HG03139 (cell line): ENCODE results near the gene RPL7A.
A peak's percentile ranks its signal among the peaks of the same experiment; 100 is the strongest.
"Not testable (repeated sequence)": the region's sequence is repeated elsewhere in the genome, so short reads cannot be mapped to it uniquely, and the experiment has no call there.

Experiments
- ATAC-seq: cut with Tn5 transposase; IDR thresholded peaks from one replicate; pipeline ENCODE4 v1.9.1; 2021; ENCODE audit not compliant: unreplicated experiment

The RPL7A gene

DNA sequence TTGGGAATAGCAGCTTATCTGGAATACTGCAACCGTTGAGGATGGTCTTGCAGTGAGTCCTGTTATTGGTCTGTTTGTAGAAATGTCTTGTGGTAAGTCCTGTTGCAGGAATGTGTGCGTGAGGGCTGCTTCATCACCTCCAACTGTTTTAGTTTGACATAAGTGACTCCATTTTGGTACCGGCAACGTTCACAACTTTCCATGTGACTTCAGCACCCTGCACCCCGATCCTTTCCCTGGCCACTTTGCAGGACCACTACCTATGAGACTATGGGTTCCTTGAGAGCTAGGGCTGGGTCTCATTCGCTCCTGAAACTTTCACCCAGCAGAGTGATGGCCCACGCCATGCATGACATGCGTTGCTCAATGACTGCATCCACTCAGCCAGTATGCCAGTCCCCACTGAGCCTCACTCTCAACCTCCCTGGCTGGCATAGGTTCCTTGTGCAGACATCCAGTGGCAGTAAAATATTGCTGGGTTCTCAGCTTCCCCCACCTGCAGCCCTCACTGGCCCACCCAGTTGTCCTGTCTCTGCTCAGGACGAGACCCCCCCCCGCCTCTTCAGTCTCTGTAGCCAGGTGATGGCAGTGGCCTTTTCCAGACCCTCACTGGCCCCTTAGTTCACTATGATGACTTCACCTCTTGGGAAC is 20.1 kb upstream of the RPL7A start:
- no peak for ATAC-seq

DNA sequence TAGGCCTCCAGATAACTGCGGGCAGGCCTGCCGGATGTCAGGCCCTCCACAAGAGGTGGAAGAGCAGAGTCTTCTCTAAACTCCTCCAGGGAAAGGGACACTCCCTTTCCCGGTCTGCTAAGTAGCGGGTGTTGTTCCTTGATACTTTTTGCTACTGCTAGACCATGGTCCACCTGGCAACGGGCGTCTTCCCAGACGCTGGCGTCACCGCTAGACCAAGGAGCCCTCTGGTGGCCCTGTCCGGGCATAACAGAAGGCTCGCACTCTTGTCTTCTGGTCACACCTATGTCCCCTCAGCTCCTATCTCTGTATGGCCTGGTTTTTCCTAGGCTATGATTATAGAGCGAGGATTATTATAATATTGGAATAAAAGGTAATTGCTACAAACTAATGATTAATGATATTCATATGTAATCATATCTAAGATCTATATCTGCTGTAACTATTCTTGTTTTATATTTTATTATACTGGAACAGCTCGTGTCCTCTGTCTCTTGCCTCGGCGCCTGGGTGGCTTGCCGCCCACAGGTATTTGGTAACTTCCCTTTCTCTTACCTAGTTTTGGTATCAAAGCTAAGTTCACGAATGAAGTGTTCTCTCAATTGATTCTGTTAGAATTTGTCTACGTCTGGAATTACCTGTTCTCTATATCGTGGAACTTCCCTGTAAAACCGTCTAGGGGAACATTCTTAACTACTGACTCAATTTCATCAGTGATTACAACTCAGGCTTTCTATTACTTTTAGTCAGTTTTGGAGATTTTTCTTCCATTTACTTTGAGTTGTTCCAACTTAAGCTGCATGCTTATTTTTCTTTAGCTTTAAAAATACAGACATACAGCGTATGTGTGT is 18.5 kb upstream of the RPL7A start:
- ATAC-seq: not testable (repeated sequence)

DNA sequence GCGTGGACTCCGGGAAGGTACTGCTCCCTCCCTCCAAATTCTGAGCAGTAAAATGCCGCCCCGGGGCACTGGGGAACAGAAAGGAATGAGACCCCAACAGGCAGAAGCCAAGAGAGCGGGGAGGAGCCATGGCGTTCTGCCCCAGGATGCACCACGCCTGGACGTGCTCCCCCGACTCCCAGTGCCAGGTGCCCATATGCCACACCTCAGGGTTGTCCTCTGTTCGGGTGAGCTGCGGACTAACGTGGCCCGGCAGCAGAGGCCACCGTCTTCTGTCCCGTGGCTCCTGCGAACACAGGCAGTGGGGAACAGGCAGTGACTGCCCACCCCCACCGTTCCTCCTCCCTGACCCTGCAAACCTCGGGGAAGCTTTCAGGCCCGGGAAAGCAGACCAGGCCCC is 16.8 kb upstream of the RPL7A start:
- no peak for ATAC-seq

DNA sequence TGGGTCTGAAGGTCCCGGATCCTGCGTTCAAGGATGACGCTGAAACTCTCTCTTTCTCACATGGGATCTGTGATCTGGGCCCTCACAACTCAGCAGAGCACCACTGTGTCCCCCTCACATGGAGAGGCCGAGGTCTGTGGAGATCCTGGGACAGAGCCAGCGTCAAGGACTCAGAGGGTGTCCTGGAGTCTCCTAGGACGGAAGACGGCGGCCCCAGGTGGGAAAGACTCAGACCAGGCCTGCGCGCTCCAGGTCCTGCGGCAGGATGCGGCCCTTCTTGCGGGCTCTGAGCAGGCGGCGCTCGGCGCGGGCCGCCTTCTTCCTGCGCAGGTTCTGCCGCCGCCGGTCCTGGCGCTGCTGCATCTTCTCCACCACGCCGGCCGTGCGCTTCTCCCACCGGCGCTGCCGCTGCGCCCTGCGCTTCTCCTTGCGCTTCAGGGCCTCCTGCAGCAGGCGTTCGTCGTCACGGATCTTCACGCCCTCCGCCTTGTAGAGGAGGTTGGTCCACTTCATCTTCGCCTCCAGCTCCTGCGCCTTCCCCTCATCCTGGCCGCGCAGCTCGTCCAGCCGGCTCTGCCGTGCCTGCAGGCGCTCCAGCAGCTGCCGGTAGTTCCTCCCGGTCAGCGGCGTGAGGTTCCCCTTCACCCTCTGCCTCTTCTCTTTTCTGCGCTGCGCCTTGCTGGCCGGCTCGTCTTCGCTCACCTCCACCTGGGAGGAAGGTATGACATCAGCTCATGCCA is 16.2 kb upstream of the RPL7A start:
- no peak for ATAC-seq

DNA sequence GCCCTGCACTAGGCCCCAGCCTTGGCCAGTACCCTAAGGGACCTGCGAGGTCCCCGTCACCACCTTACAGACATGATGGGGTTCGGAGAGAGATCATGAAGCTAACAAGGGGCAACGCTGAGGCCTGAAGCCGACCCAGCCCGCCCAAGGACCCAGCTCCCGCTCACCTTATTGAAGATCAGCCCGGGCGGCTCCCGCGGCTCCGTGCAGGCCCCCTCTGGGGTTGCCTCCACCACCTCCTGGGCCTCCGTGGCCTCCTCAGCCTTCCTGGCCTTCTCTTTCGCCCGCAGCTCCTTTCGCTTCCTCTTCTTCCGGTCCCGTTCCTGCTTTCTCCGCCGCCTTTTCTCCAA is 15.7 kb upstream of the RPL7A start:
- no peak for ATAC-seq

DNA sequence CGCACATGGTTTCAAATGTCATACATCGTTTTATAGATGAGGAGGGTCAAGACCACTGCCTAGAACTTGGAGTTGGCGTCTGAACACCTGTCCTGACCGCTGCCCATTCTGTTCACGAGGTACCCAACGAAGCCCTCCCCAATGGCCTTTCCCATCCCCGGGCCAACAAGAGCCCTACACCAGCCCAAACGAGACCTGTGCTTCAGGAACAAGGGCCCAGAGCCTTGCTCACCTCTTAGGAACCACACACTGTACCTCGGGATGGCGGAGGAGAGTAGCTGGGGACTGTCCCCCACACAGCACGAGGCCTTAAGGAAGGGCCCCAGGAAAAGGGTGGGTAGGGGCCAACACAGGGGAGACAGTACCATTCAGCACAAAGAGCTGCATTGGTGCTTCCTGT is 15.0 kb upstream of the RPL7A start:
- ATAC-seq: no peak

DNA sequence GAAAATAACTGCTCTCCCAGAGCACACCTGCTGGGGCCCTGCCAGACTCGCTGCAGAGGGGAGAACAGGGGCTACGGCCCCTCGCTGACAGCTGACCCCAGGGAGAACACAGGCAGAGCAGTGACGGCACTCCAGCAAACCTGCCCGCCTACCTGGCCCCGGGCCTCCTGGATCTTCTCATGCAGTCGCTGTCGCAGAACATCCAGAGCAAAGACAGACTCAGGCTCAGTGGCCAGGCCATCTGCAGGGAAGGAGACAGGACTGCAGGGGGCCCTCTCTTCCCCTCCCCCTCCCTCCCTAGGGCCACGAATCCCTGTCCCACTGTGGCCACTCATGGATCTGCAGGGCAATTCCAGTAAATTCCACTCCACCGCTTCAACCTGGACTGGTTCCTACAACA is 14.5 kb upstream of the RPL7A start:
- no peak for ATAC-seq

DNA sequence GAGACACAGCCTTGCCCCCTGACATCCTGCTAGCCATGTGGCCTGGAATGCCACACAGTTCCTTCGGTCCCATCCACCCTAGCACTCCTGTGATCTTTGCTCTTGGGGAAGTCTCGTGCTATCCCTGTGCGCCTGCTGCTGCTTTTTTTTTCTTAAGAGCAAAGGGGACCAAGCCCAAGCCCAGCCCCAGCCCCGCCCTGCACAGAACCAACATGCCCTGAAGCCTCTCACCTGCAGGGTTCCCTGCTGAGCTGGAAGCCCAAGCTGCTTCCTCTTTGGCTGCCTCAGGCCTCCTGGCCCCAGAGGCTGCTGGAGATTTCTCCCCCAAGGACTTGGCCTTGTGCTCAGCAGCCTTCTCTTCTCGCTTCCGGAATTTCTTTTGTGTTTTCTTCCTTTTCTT is 13.9 kb upstream of the RPL7A start:
- no peak for ATAC-seq

DNA sequence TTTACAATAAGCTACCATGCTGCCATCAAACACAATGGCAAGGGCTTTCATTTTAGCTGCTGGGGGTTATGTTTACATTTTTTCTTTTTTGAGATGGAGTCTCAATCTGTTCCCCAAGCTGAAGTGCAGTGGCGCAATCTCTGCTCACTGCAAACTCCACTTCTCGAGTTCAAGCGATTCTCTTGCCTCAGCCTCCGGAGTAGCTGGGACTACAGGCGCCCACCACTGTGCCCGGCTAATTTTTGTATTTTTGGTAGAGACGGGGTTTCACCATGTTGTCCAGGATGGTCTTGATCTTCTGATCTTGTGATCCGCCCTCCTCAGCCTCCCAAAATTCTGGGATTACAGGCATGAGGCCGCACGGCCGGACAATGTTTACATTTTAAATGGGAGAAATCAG is 13.1 kb upstream of the RPL7A start:
- ATAC-seq: not testable (repeated sequence)

DNA sequence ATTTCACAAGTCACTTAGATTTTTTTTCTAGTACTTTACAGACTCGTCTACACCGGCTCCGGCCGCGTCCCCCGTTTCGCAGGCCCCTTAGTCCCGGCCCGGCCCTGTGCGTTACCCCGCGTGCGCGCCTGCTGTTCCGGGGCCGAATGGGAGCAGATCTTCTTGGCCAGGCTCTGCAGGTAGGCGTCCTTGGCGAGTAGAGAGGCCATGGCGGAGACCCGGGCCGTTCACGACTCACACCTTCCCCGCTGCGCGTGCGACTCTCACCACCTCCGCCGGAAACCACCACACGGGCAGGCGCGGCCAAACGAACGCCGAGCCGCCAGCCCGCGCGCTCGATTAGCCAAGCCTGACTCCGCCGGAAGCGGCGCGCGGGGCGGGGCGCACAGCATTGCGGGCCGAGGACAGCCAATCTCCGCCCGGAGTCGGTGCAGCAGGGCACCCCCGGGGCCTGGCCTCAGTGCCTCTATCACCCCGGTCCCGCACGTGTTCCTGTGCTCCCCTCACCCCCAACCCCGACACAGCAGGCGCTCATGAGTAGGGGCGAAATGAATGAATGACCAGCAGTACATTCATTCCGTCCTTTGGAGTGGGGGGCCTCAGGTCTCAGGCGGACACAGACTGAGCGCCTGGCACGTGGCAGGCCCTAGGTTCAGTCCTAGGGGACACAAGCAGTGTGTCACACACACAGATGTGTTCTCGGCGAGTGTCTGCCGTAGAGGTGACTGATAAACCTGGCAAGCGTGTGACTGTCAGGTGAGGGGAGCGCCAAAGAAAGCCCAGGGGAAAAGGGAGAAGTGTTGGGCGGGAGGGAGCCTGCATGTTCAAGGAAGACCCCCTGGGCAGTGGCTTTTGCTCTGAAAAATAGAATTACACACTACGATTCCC is 11.8 kb upstream of the RPL7A start, which contains the start of gene SURF6:
SURF6 (minus strand) TSS at position 265 of the 888 bp plus-strand sequence; CDS start at position 209, 56 bp downstream.
- peak; percentile 72 for ATAC-seq

DNA sequence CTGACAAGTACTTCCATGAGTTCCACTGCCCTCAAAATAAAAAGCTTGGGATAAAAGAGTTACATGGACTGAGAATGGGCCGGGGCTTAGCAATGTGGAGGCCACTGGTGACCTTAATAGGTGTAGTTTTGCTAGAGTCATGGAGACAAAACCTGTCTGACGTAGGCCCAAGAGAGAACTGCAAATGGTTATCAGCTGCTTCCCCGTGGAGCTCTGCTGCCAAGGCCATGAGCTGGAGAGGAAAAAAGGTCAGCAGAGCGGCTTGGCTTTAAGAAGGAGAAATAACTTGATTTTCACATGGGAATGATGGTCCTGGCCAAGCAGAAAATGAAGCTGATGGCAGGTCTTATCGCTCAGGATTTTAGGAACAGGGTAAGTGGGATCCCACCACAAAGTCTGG is 8.4 kb upstream of the RPL7A start:
- ATAC-seq: no peak

DNA sequence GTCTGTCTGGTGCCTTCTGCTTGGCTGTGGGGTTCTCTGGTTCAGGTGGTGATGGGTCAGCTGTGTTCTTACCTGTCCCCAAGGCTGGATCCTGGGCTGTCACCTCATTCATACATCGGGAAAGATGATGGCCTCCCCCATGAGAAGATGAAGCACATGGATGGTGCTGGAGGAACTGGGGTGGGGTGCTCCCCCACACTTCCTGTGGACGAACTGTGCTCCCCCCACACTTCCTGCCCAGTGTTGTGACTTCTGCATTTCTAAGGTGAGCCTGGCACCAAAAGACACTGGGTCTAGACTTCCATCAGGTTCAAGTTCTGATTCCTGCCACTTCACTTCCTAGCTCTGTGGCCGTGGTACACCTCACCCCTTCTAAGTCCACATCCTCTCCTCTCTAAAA is 7.8 kb upstream of the RPL7A start:
- ATAC-seq: no peak

DNA sequence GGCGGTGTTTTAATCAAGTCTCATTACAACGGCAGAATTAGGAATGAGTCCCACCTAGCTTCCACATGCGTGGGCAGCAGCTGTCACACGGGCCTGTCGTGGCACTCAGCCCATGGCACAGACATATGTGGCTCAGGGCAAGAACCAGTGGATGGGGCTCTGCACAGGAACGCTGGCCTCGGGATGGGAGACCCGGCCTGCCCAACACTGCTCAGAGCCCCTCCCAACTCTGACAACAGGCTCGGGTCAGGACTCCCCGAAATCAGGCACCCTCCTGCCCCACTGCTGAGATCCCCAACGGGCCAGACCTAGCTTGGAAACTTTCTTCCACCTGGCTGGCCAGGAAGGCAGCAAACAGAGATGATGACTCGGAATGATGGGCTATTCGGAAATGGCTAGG is 7.1 kb upstream of the RPL7A start:
- no peak for ATAC-seq

DNA sequence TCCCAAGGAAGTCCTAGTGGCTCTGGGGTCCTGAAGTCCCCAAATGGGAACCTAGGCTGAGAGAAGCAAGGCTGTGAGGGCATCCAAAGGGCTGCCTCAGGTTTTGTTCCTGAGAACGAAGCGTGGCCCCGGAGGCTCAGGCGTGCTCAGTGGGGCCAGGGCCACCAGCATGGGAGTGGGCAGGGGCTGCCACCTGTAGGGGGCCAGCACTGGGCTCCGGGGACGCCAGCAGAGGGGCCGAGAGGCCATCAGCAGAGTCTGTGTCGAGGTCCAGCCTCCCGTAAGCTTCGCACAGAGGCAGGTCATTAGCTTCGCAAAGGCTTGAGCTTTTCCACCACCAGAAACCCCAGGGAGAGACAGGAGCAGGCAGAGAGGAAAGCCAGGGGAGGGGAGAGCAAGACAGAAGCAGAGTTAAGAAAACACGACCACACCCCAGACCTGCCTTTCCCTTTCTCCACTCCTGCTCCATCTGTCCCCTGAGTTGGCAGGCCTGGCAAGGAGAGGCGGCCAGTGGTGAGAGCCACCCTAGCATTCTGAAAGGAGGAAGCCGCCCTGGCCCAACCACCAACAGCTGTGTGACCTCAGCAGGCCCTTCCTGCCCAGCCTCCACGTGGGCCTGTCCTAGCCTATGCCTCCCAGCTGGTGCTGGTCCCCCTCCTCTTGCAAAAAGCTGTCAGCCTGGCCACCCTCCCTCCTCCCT is 6.5 kb upstream of the RPL7A start:
- no peak for ATAC-seq

DNA sequence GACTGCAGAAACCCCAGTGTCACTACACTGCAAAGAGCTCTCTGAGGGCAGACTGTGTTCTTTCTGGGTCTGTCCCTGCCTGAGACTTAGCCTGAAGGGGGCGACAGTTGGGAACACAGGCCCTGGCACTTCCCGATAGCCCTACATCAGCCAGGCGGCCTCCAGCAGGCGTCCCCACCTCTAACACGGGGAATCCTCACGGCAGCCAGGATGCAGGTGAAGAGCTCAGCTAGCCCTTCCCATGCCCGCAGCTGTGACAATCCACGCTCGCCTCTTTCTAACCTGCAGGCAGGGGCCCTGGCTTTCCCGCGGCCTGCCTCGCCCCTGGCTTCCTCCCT is 6.0 kb upstream of the RPL7A start:
- ATAC-seq: no peak

DNA sequence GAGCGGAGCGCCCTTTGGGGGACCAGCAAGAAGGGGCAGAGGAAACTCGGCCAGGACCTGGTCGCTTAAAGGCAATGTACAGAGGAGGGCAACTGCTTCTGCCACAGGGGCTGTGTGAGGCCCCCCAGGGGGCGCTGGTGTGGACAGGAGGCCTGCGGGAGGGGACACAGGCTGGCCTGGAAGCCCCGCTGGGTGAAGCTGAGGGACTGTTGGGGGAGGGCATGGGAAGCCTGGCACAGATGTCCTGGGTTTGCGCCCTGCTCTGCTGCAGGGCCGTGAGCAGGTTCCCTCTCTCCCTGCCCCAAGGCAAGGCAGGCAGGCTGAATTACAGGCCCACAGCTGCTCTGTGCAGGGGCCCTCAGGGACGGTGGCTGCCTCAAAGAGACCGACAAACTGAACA is 5.4 kb upstream of the RPL7A start:
- ATAC-seq: no peak

DNA sequence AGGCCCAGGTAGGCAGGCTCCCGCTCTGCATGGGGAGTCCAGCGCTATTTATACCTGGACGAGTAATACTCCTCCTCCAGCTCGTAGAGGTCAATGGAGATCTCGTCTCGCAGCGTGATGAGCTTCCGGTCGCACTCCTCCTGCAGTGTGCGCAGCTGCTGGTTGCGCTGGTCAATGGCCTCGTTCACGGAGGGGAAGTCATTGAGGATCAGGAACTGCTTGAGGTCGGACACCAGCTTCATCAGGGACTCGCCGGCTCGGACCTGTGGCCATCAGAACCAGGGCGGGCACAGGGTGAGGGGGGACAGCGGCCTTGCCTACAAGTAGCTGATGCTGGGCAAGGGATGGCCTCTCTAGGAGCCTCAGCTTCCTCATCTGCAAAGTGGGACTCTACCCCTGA is 3.9 kb upstream of the RPL7A start:
- ATAC-seq: no peak

DNA sequence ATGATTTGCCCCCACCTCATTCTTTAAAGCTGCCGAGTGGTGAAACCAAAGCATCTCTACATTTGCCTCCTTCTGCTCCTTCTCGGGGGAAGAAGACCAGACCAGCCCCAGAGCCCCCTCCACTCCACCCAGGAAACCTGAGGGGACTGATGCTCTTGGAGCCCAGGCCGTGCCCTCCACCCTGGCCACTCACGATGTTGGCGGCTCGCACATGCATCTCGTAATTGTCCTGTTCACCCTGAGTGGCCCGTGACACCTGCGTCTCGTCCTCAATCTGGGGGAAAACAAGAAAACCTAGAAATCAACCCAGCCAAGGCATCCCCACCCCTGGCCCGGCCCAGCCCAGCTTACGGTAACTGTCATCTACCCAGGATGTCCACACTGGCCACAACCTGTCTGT is 3.0 kb upstream of the RPL7A start:
- ATAC-seq: no peak

DNA sequence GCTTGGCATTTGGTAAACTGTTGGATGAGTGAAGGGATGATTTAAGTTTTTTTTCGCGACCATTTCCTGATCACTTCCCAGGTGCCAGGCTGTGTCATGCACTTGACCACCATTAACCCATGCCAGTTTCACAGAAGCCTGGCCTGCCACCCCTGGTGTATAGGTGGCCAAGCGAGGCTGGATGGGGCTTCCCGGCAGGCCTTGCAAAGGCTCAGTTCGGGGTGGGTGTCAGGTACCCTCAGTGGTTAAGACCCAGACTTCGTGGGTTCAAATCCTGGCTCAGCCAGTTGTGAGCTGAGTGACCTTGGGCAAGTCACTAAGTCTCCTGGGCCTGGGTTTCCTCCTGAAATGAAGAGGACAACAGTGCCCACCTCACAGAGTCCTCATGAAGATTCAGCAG is 2.4 kb upstream of the RPL7A start:
- ATAC-seq: no peak

DNA sequence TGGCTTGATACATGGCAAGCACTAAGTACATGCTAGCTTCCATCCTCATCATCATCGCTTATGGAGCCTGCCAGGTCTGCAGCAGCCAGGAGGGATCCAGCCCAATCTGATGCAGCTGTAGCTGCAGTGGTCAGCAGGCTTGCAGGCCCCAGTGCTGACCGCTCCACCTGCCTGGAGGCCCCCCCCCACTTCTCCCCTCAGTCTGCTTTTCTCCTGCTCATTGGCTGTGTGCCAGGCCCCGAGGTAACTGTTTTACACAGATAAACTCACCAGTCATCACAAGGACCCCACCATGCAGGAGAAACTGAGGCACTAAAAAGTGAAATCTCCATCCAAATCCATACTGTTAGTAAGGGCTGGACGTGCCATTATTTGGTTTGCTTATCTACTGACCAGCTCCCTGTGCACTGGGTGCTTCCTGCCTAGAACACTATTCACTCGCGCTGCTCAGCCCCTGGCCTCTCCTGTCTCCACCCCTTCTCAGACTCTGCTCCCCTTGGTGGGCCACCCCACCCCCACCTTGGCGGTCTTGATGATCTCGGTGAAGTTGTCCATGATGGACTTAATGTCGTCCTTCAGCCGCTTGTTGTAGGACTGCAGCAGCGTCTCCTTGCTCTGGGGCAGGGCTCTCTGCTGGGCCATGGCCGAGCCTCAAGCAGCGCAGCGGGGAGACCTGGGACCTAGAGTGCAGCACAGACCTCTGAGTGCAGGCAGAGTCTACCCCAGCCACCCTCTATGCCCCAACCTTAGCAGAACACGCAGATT is 1.8 kb upstream of the RPL7A start:
- ATAC-seq: no peak
